Keratinocyte (primary cell): ENCODE measurements around the gene FAM32A. TPM values are rescaled to one million over a fixed set of nuclear protein-coding genes. Genes with fewer than 3 reads are reported as not detected.

Experiments used
- DNase-seq: peaks from one replicate; pipeline ENCODE4 v3.0.0-alpha.2; 2011; ENCODE audit warnings: low read depth, missing footprints, low spot score
- FAIRE-seq: peaks from 2 replicates; lab custom pipeline; 2011; peaks lifted over from hg19 to GRCh38; lab: Jason Lieb, UNC
- H2AFZ ChIP-seq: 2 replicates; pipeline ENCODE4 v1.6.0; 2012; ENCODE audit warnings: low read length, control low read depth, inconsistent platforms; ENCODE audit not compliant: control insufficient read depth
- H3K27ac ChIP-seq: 2 replicates; pipeline ENCODE4 v1.5.1; 2011; ENCODE audit warnings: low read length; ENCODE audit not compliant: control insufficient read depth, insufficient read depth
- H3K27me3 ChIP-seq: 3 replicates; pipeline ENCODE4 v1.6.0; 2011; ENCODE audit warnings: low read length; ENCODE audit not compliant: control insufficient read depth, insufficient read depth; ENCODE audit errors: extremely low read depth
- H3K36me3 ChIP-seq, 2 experiments: 2 replicates in 1 of 2; 3 replicates in 1 of 2; pipeline ENCODE4 v1.5.1; 2011; ENCODE audit warnings: low read length in 2 of 2, mild to moderate bottlenecking in 1 of 2; ENCODE audit not compliant: control insufficient read depth in 2 of 2, insufficient read depth in 2 of 2; ENCODE audit errors: extremely low read depth in 1 of 2
- H3K4me1 ChIP-seq: 3 replicates; pipeline ENCODE4 v1.5.1; 2011; ENCODE audit warnings: low read length; ENCODE audit not compliant: control insufficient read depth, insufficient read depth; ENCODE audit errors: extremely low read depth
- H3K4me2 ChIP-seq: 3 replicates; pipeline ENCODE4 v1.6.0; 2011; ENCODE audit warnings: low read depth, low read length; ENCODE audit not compliant: control insufficient read depth, insufficient read depth; ENCODE audit errors: extremely low read depth
- H3K4me3 ChIP-seq, 3 experiments: fragments of 200-600 bp in 1 of 3; sonication (generic) in 1 of 3; 2 replicates in 2 of 3; 3 replicates in 1 of 3; pipeline ENCODE4 v1.5.1; 2011 to 2016; ENCODE audit warnings: low read length in 3 of 3, mild to moderate bottlenecking in 3 of 3, control low read depth in 2 of 3, inconsistent platforms in 1 of 3, low read depth in 1 of 3, mixed read lengths in 1 of 3, mixed run types in 1 of 3, moderate library complexity in 1 of 3; ENCODE audit not compliant: control insufficient read depth in 2 of 3, insufficient read depth in 2 of 3; ENCODE audit errors: extremely low read depth in 1 of 3
- H3K79me2 ChIP-seq: 2 replicates; pipeline ENCODE4 v1.6.0; 2012; ENCODE audit warnings: low read length; ENCODE audit not compliant: control insufficient read depth, insufficient read depth
- H3K9ac ChIP-seq: 3 replicates; pipeline ENCODE4 v1.6.0; 2011; ENCODE audit warnings: low read length; ENCODE audit not compliant: control insufficient read depth, insufficient read depth; ENCODE audit errors: extremely low read depth
- H3K9me1 ChIP-seq: 3 replicates; pipeline ENCODE4 v1.6.0; 2011; ENCODE audit warnings: low read length; ENCODE audit not compliant: control insufficient read depth, insufficient read depth; ENCODE audit errors: extremely low read depth
- H3K9me3 ChIP-seq: 2 replicates; pipeline ENCODE4 v1.5.1; 2012; ENCODE audit warnings: low read depth, low read length; ENCODE audit not compliant: control insufficient read depth
- H4K20me1 ChIP-seq: 3 replicates; pipeline ENCODE4 v1.6.0; 2011; ENCODE audit warnings: low read length; ENCODE audit not compliant: control insufficient read depth, insufficient read depth; ENCODE audit errors: extremely low read depth
- EZH2 ChIP-seq: IDR thresholded peaks from one replicate; pipeline ENCODE4 v1.6.1; 2012; ENCODE audit warnings: inconsistent platforms, mild to moderate bottlenecking, low read length, moderate library complexity
- dilution Hi-C: fragments of 300-500 bp; cut with MboI; formaldehyde crosslinking; loops from one replicate; pipeline ENCODE4 v1.7.0; 2020; ENCODE audit warnings: low sequenced_read_pairs; ENCODE audit not compliant: extremely low pct_ligation_motif_present
- polyA plus RNA-seq, 5 experiments: library from polyadenylated mRNA; depleted of rRNA in 3 of 5; stranded (reverse) in 3 of 5; stranded (forward) in 1 of 5; unstranded in 1 of 5; fragments of >200 nt; gene quantifications; 1 replicate in 1 of 5; 2 replicates in 3 of 5; 3 replicates in 1 of 5; pipeline versions ENCODE4 v1.2.1 to v1.2.3, GENCODE V29; 2011 to 2012; ENCODE audit warnings: missing spikeins in 2 of 5, low read depth in 1 of 5, low replicate concordance in 1 of 5
- TF ChIP-seq, protein P1 (sequence below), 3 experiments: IDR thresholded peaks in 1 of 3; conservative IDR thresholded peaks in 1 of 3; optimal IDR thresholded peaks in 1 of 3; 2 replicates in 2 of 3; 3 replicates in 1 of 3; pipeline versions ENCODE3 to v1.5.1; 2011; ENCODE audit warnings: low read length in 3 of 3, mild to moderate bottlenecking in 3 of 3, moderate library complexity in 2 of 3, control low read depth in 1 of 3, inconsistent platforms in 1 of 3; ENCODE audit not compliant: insufficient read depth in 2 of 3; ENCODE audit errors: extremely low read depth in 1 of 3

FAM32A gene
- polyA plus RNA-seq, 1 donor (not counting 4 experiments of a cell fraction or from before 2014, with no cell fraction given), result 105 TPM

DNA sequence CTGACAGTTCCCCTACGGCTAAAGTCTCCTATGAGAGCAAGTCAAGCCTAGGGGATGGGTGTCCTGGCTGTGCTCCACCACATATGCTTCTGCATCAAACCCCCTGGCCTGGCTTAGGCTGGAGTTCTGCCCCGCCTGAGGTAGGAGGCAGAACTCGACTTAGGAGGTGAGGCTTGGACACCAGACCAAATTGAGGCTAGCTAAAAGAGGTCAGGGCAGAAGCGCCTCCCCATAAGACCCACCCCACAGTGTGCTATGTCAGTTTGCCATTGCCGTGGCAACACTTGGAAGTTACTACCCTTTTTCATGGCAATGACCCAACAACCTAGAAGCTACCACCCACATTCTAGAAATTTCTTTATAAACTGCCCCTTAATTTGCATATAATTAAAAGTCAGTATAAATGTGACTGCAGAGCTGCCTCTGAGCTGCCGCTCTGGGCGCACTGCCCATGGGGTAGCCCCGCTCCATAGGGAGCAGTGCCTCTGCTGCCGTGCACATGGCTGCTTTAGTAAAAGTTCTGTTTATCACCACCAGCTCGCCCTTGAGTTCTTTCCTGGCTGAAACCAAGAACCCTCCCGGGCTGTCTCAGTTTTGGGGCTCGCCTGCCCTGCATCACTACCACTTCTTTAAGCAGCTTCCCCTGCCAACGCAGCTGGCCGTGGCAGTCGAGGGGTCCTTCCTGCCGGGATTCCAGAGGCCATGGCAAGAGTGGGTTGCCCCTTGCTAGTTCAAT lies 32.7 kb downstream of the FAM32A start:
- Histone ChIP-seq H3K27me3 (no peaks in the 10 kb centered on the region), H4K20me1 (no peaks in the 10 kb centered on the region), H3K9me1 (no peaks in the 10 kb centered on the region), H3K9me3 (peaks cover 5% of the 10 kb centered on the region), H3K4me3 (no peak overlapping the region), H3K27ac (no peak overlapping the region), H2AFZ (no peak overlapping the region), H3K9ac (no peak overlapping the region), H3K4me2 (no peak overlapping the region), H3K4me1 (no peaks in the 10 kb centered on the region), H3K36me3 (peaks cover 7 to 18% of the 10 kb centered on the region in 2 experiments), H3K79me2 (peaks cover 2% of the 10 kb centered on the region)
- FAIRE-seq (no peak), DNase-seq (no peak)
- no peak for TF ChIP-seq EZH2
- TF ChIP-seq, protein P1, sequence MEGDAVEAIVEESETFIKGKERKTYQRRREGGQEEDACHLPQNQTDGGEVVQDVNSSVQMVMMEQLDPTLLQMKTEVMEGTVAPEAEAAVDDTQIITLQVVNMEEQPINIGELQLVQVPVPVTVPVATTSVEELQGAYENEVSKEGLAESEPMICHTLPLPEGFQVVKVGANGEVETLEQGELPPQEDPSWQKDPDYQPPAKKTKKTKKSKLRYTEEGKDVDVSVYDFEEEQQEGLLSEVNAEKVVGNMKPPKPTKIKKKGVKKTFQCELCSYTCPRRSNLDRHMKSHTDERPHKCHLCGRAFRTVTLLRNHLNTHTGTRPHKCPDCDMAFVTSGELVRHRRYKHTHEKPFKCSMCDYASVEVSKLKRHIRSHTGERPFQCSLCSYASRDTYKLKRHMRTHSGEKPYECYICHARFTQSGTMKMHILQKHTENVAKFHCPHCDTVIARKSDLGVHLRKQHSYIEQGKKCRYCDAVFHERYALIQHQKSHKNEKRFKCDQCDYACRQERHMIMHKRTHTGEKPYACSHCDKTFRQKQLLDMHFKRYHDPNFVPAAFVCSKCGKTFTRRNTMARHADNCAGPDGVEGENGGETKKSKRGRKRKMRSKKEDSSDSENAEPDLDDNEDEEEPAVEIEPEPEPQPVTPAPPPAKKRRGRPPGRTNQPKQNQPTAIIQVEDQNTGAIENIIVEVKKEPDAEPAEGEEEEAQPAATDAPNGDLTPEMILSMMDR (optimal IDR thresholded peaks at IDR 0.05 in 1 of 3, IDR thresholded peaks at IDR 0.05 in 1 of 3, conservative IDR thresholded peaks at IDR 0.05 in 1 of 3; ENCODE audit: extremely low read depth in 1 of 3, insufficient read depth in 2 of 3, low read length in 3 of 3), result no peak
- dilution Hi-C loops, result loop anchor here (25.0 kb wide), 1 partner anchor 144 kb away; no protein-coding TSS in a partner anchor

- dilution Hi-C loops, result loop anchor here (25.0 kb wide), 1 partner anchor 143 kb away; no protein-coding TSS in a partner anchor
- no peak for TF ChIP-seq EZH2
- TF ChIP-seq, protein P1 (optimal IDR thresholded peaks at IDR 0.05 in 1 of 3, IDR thresholded peaks at IDR 0.05 in 1 of 3, conservative IDR thresholded peaks at IDR 0.05 in 1 of 3; ENCODE audit: extremely low read depth in 1 of 3, insufficient read depth in 2 of 3, low read length in 3 of 3), result no peak
- H3K9me3 ChIP-seq, result peaks cover 5% of the 10 kb centered on the region
- FAIRE-seq, result no peak
- H3K79me2 ChIP-seq, result peaks cover 2% of the 10 kb centered on the region
- no peak for DNase-seq
- H3K4me3 ChIP-seq, result no peak overlapping the region
- H3K27ac ChIP-seq, result no peak overlapping the region
- H2AFZ ChIP-seq, result no peak overlapping the region
- no peaks in the 10 kb centered on the region for H3K9me1 ChIP-seq
- H3K9ac ChIP-seq, result no peak overlapping the region
- no peaks in the 10 kb centered on the region for H3K27me3 ChIP-seq
- H3K36me3 ChIP-seq, result peaks cover 12 to 25% of the 10 kb centered on the region in 2 experiments
- H4K20me1 ChIP-seq, result no peaks in the 10 kb centered on the region
- H3K4me1 ChIP-seq, result no peaks in the 10 kb centered on the region
- H3K4me2 ChIP-seq, result no peak overlapping the region
These were observed 33.6 kb downstream of the FAM32A start for GRCh38 chr19:16218851-16219250.
